NCI-H2196 (cell line): Measurements from ENCODE around the gene TPK1.
"Not testable (repeated sequence)": the region's sequence is repeated elsewhere in the genome, so short reads cannot be mapped to it uniquely, and the experiment has no call there.

Experiments
- DNase-seq: peaks from one replicate; lab custom pipeline; 2025; ENCODE audit not compliant: unreplicated experiment; lab: John Stamatoyannopoulos, UW

TPK1 gene

GRCh38 chr7:144726840-144727239 is 109.0 kb downstream of the TPK1 start:
- DNase-seq, result not testable (repeated sequence)

GRCh38 chr7:144725070-144725469 is 110.8 kb downstream of the TPK1 start:
- no peak for DNase-seq

GRCh38 chr7:144723301-144723700 is 112.6 kb downstream of the TPK1 start:
- DNase-seq, result no peak

GRCh38 chr7:144720710-144721109 is 115.1 kb downstream of the TPK1 start:
- no peak for DNase-seq

- no peak for DNase-seq
These were observed 115.7 kb downstream of the TPK1 start for GRCh38 chr7:144720149-144720548.

GRCh38 chr7:144717720-144718119 is 118.1 kb downstream of the TPK1 start:
- no peak for DNase-seq

GRCh38 chr7:144713850-144714249 is 122.0 kb downstream of the TPK1 start:
- no peak for DNase-seq

- no peak for DNase-seq
These were observed 125.1 kb downstream of the TPK1 start for GRCh38 chr7:144710791-144711190.

- DNase-seq, result no peak
These were observed 126.8 kb downstream of the TPK1 start for GRCh38 chr7:144709066-144709465.

GRCh38 chr7:144691240-144691639 is 144.6 kb downstream of the TPK1 start:
- DNase-seq, result no peak

- no peak for DNase-seq
These were observed 153.1 kb downstream of the TPK1 start for GRCh38 chr7:144682581-144683280.

GRCh38 chr7:144676492-144676891 is 159.4 kb downstream of the TPK1 start:
- DNase-seq, result no peak

- DNase-seq, result no peak
These were observed 161.3 kb downstream of the TPK1 start for GRCh38 chr7:144674550-144674949.

- no peak for DNase-seq
These were observed 163.0 kb downstream of the TPK1 start for GRCh38 chr7:144672869-144673268.

GRCh38 chr7:144671429-144671828 is 164.4 kb downstream of the TPK1 start:
- DNase-seq, result no peak

GRCh38 chr7:144670218-144670617 is 165.6 kb downstream of the TPK1 start:
- no peak for DNase-seq

- DNase-seq, result no peak
These were observed 167.3 kb downstream of the TPK1 start for GRCh38 chr7:144668503-144668902.

GRCh38 chr7:144665689-144666381 is 170.0 kb downstream of the TPK1 start:
- DNase-seq, result no peak

GRCh38 chr7:144659211-144659610 is 176.6 kb downstream of the TPK1 start:
- DNase-seq, result no peak

GRCh38 chr7:144656965-144657517 is 178.8 kb downstream of the TPK1 start:
- DNase-seq, result no peak

- no peak for DNase-seq
These were observed 182.4 kb downstream of the TPK1 start for GRCh38 chr7:144653449-144653848.

- DNase-seq, result no peak
These were observed 185.4 kb downstream of the TPK1 start for GRCh38 chr7:144650439-144650838.
